RWPE1 (cell line): ENCODE measurements around the gene CPLX3.

Source experiments
- CTCF ChIA-PET: fragments of 350-600 bp; sonication (Branson Sonifier 250); formaldehyde crosslinking; extraction: SDS; loops from one replicate; lab custom pipeline; 2021; lab: Yijun Ruan, JAX
- POLR2A ChIA-PET: fragments of 400-600 bp; formaldehyde crosslinking; extraction: SDS; loops from one replicate; lab custom pipeline; 2020; ENCODE audit warnings: antibody characterized with exemption; ENCODE audit not compliant: low non-redundant PET; lab: Yijun Ruan, JAX
- DNase-seq: peaks from one replicate; pipeline ENCODE4 v3.0.0; 2012; ENCODE audit warnings: low spot score
- H3K27ac ChIP-seq: fragments of 450-650 bp; 2 replicates; pipeline ENCODE4 v1.5.1; 2017
- CTCF ChIP-seq: fragments of 450-650 bp; conservative IDR thresholded peaks from 2 replicates; pipeline ENCODE4 v1.5.1; 2017; ENCODE audit warnings: low read depth, mild to moderate bottlenecking

The CPLX3 gene

GRCh38 chr15:74844319-74845207 is 18.1 kb downstream of the CPLX3 start:
- DNase-seq = no peak
- ChIA-PET POLR2A (interaction anchor here (0.7 to 1.5 kb wide), 2 partner anchors 19 to 26 kb away, joined by 3 to 6 read pairs; no protein-coding TSS in a partner anchor), CTCF (interaction anchor here (0.6 to 1.6 kb wide), 3 partner anchors 22 to 57 kb away, joined by 3 to 11 read pairs (median 6); no protein-coding TSS in a partner anchor)
- H3K27ac ChIP-seq = peak overlapping the region; percentile 81
- no peak for TF ChIP-seq CTCF

- DNase-seq = no peak
- ChIA-PET POLR2A (interaction anchor here (0.7 to 1.5 kb wide), 2 partner anchors 19 to 26 kb away, joined by 3 to 6 read pairs; no protein-coding TSS in a partner anchor), CTCF (interaction anchor here (1.6 kb wide), 1 partner anchor 56 kb away, joined by 11 read pairs; no protein-coding TSS in a partner anchor)
- no peak for TF ChIP-seq CTCF
- peak overlapping the region; percentile 81 for H3K27ac ChIP-seq
Observed at GRCh38 chr15:74845208-74845568, 18.8 kb downstream of the CPLX3 start.

- ChIA-PET CTCF (interaction anchor here (0.7 to 1.6 kb wide), 2 partner anchors 22 to 56 kb away, joined by 6 to 11 read pairs; no protein-coding TSS in a partner anchor), POLR2A (no interaction called here)
- TF ChIP-seq CTCF = no peak
- no peak for DNase-seq
- peak overlapping the region; percentile 81 for H3K27ac ChIP-seq
Observed at GRCh38 chr15:74845581-74845980, 19.2 kb downstream of the CPLX3 start.

- CTCF ChIA-PET = interaction anchor here (0.7 to 0.8 kb wide), 2 partner anchors 54 to 209 kb away, joined by 3 to 4 read pairs; no protein-coding TSS in a partner anchor
- no peak for TF ChIP-seq CTCF
- DNase-seq = no peak
- POLR2A ChIA-PET = no interaction called here
- peak overlapping the region; percentile 40 for H3K27ac ChIP-seq
Observed at GRCh38 chr15:74847432-74847831, 21.0 kb downstream of the CPLX3 start.

GRCh38 chr15:74850393-74850792 is 24.0 kb downstream of the CPLX3 start:
- CTCF ChIA-PET = no interaction called here
- DNase-seq = no peak
- TF ChIP-seq CTCF = no peak
- H3K27ac ChIP-seq = no peak overlapping the region; the same call in 1 of the 2 replicates
- POLR2A ChIA-PET = no interaction called here

GRCh38 chr15:74851960-74852359 is 25.5 kb downstream of the CPLX3 start:
- H3K27ac ChIP-seq = peak overlapping the region; percentile 12; the same call in 1 of the 2 replicates
- no peak for TF ChIP-seq CTCF
- no peak for DNase-seq
- POLR2A ChIA-PET = no interaction called here
- CTCF ChIA-PET = interaction anchor here (1.5 kb wide), 1 partner anchor 35 kb away, joined by 3 read pairs; no protein-coding TSS in a partner anchor
